GM21619 (cell line): ENCODE measurements around the gene UPF3A.
"Not testable (repeated sequence)": the region's sequence is repeated elsewhere in the genome, so short reads cannot be mapped to it uniquely, and the experiment has no call there.

Experiments used
- ATAC-seq: cut with Tn5 transposase; IDR thresholded peaks from one replicate; pipeline ENCODE4 v1.9.1; 2021; ENCODE audit not compliant: unreplicated experiment

The UPF3A gene

DNA sequence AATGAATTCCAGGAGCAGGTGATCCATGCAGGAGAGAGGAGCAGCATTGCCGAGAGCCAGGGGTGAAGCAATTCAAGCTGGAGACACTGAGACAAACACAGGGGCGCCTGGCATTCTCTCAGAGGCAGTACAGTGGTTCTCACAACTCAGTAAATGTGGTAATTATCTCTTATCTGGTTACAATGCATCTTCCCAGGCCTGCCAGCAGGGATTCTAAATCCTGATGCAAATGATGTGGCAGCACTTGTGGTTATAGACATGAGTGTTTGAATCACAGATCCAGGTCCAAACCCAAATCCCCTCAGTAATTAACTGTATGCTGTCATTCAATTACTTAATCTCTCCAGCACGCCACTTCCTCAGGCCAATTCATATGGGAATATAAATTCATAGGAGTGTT, 52.5 kb downstream of the UPF3A start:
- ATAC-seq, result not testable (repeated sequence)

GRCh38 chr13:114334305-114335053, 53.1 kb downstream of the UPF3A start:
- no peak for ATAC-seq

DNA sequence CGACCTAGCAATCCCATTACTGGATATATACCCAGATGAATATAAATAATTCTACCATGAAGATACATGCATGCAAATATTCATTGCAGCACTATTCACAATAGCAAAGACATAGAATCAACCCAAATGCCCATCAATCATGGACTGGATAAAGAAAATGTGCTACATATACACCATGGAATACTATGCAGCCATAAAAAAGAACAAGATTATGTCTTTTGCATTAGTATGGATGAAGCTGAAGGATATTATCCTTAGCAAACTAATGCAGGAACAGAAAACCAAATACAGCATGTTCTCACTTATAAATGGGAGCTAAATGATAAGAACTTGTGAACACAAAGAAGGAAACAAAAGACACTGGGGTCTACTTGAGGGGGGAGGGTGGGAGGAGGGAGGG, 55.1 kb downstream of the UPF3A start:
- not testable (repeated sequence) for ATAC-seq

DNA sequence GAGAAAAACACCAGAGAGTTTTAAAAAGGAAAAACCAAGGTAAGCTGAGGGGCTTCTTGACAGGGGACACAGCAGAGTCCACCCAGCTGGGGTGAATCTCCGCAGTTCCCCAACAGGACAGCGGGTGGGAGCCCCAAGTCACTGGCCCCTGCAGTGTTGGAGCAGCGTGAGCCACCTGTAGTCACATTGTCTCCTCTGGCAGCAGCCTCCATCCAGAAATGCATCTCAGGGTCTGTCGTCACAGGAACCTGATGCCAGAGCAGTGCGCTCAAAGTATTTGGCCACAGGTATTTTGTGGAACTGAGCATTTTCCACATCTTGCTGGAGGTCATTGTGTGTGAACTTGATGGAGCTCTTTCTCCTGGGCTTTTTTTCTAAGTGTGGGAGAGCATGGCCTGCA, 57.6 kb downstream of the UPF3A start:
- no peak for ATAC-seq

- ATAC-seq, result no peak
Observed at GRCh38 chr13:114339857-114340534, 58.6 kb downstream of the UPF3A start.

DNA sequence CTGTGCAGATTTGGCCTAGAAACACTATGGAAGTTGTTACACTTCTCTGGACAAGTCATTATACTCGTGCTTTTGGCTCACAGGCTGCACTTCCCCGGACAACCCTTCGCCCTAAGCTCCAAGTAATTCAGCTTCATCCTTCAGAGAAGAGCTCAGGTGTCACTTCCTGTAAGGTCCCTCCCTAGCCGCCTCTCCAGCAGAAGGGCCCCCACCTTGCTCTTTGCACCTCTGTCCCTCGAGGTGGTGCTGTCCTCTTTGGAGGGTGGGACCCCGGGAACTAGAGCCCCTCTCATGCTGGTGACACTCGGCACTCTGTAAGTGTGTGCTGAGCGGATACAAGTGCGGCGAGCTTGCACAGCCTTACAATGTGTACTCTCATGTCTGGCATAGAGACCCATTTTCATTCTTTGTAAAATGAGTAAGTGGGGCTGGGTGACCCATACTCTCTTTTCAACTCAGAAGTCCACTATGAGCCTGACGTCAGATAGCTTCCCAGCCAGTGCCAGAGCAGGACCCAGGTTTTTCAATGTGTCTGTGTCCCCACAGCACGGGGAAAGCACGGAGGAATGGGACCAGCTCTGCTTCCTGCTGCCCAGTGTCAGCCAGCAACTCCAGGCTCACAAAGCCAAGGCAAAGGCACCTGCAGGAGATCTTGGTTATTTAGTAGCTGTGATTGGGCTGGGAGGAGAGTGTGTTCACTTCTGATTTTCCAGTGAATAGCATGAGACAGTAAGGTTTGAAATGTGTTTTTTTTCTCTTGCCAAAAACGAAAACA, 59.8 kb downstream of the UPF3A start:
- ATAC-seq, result no peak

GRCh38 chr13:114347256-114347655, 65.9 kb downstream of the UPF3A start:
- ATAC-seq, result not testable (repeated sequence)

GRCh38 chr13:114352763-114353162, 71.4 kb downstream of the UPF3A start:
- not testable (repeated sequence) for ATAC-seq

- not testable (repeated sequence) for ATAC-seq
Observed at GRCh38 chr13:114353382-114353781, 72.0 kb downstream of the UPF3A start.
